ENCODE measurements around the gene NEDD4L.

Gene NEDD4L

GRCh38 chr18:58125183-58125582, 81.2 kb downstream of the NEDD4L start:
- no peak for DNase-seq

GRCh38 chr18:58125756-58126155, 81.7 kb downstream of the NEDD4L start:
- DNase-seq = no peak

DNA sequence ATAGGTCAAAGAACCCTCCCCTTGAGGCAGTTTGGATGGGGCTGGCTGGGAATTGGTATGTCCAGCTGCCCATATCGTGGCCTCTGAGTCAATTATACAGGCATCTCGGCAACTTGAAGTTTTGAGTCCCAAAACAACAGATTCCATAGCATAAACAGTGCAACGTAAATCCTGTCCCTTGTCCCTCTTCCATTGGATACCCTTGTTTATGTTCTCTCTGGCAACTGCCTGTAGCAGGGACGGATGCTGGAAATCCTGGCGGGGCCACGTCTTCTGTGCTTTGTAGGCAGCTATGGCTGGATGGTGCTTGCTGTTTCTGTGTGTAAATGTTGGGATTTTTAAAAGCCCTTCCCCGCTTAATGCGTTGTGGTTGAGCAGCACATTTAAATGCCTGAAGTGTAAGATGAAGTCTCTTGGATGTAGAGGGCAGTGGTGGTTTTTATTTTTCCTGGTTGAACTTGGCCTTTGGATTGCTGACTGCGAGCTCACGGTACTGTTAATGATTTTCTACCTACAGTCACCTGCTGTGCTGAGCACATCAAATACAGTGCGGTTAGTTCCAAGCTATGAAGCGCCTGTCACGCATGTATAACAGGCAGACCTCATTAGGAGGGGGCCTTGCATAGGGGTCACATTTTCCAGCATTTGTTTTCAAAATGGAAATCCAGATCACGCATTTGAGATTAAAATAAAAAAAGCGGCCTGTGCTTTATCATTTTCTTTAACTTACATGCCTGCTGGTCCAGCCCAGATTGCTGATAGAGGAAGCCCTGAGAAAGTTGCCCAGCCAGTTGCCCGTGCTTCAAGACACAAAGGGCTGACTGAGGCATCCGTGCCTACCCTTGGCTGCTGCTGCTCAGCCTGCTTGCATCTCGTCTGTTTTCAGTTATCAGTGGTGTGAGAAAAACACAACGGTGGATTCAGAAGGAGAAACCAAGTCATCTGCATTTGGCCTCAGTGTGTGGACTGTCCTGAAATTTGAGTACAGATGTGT, 84.7 kb downstream of the NEDD4L start:
- DNase-seq = no peak

DNA sequence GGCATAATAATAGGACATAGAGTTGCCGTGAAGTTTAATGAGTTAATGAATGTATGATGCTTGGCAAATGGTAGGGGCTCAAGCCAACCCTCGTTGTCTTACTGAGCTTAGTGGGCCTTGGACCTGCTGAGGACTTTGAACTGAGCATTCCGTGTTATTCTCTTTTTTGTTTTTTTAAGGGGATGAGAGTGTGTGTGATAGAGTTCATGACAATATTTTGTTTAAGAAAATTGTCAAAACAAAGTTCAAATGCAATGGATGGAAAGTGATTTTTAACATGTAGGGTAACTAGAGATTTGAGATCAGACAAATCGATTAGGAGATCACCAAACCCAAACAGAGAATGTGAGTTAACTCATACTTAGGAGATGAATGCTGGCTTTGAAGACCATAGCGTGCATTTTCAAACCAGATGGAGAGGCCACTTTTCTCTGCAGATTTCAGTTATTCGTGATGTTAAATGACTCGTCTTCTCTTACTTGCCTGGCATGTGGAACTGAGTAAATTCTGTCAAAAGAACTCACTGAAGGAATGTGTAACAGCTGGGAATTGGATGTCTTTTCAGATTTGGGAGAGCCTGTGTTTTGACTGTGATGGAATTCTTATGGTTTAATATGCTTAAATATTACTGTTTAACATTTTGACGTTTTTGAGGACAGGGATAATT, 88.7 kb downstream of the NEDD4L start:
- no peak for DNase-seq

DNA sequence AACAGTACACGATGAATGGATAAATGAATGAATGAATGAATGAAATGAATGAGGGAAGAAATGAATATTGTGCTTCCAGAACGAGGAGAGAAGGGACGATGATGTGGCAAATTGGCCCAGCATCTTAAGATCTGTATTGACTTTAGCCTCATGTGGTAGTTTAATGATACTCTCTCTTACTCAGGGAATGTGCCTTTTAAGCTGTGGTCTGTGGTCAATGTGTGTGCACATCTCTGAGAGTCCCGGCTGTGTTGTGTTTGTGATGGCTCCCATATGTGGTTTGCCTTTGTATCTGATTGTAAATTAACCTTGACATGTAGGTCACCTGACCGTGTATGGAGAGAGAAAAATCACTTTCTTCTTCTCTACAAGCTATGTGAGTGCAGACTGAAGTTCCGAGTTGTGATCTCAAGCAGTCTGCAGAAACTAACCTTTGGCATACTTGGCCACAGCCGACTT, 91.2 kb downstream of the NEDD4L start:
- DNase-seq = no peak

DNA sequence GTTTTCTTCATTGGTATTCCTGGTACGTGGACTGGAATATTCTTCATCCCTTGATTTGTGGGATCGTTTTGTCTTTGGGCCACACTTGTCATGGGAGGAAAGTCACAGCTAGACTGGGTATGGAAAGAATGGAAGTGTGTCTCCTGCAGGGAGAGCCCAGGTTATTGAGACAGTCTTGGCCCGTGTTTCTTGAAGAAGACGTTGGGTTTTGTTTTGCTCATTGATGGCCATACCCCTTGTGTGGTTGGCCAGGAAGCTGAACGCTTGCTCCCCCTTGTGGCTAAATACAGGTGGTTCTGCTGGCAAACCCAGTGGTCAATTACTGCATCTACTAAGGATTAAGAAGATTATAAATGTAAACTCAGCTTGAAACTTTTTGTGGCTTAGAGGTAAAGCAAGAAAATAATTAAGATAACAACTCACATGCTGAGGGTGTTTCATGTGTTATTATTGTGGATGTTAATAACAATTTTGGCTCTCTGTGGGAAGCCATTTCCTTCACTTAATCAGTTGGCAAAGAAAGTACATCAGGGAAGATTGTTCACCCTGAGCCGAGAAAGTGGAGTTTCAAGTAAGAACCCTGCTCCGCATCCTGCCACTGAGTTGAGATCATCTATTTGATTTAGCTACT, 91.8 kb downstream of the NEDD4L start:
- DNase-seq = no peak

DNA sequence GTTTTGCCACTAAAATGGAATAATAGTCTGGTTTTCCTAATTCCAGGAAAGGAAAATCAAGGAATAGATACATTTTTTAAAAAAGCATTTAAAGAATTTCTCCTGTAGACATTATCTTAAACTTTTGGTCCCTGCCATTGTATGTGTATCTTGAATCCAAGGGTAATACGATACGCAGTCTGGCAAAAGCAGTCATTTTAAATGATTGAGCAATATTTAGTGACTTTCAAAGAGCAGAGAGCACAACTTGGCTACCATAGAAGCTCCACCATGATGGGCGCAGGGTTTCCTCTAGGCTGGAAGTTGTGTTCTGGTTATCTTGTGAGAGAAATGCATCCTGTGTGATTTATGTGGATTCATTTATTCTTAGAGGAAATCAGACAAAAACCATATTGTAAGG, 92.9 kb downstream of the NEDD4L start:
- no peak for DNase-seq

DNA sequence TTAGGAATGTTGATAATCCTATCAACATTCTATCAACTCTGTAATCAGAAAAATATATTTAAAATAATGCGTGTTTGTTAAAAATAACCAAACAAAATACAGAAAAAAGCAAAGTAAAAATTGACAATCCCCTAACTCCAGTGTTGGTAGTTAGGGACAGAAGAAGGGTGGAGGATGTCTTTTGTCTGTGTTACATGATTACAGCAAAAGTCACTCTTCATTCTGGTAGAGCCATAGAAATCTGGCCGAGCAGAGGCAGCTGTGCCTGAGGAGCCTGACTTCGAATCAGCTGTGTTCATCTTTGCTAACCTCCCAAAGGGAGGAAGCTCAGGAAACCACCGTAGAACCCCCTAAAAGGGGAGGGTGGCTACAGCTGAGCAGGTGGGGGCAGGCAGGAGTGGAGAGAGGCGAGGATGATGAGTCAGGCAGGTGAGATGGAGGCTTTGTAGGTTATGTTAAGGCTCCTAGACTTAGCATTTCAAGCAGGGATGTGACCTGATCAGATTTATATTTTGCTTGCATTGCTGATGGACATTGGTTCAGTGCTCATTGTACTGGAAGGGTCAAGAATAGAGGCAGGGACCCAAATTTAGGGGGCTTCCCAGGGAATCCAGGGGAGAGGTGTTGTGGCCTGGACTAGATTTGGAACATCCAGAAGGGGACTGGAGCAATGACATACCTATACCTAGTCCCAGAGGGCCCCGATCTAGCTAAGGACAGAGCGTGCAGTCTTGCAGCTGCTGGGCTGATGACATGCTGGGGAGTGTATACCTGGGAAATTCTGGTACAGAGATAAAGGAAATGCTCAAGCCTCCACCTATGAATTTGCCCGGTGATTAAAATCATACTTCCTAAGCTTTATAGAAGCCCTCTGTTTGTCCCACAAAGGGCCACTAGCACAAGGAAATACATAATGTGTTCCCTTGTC, 95.7 kb downstream of the NEDD4L start:
- no peak for DNase-seq

DNA sequence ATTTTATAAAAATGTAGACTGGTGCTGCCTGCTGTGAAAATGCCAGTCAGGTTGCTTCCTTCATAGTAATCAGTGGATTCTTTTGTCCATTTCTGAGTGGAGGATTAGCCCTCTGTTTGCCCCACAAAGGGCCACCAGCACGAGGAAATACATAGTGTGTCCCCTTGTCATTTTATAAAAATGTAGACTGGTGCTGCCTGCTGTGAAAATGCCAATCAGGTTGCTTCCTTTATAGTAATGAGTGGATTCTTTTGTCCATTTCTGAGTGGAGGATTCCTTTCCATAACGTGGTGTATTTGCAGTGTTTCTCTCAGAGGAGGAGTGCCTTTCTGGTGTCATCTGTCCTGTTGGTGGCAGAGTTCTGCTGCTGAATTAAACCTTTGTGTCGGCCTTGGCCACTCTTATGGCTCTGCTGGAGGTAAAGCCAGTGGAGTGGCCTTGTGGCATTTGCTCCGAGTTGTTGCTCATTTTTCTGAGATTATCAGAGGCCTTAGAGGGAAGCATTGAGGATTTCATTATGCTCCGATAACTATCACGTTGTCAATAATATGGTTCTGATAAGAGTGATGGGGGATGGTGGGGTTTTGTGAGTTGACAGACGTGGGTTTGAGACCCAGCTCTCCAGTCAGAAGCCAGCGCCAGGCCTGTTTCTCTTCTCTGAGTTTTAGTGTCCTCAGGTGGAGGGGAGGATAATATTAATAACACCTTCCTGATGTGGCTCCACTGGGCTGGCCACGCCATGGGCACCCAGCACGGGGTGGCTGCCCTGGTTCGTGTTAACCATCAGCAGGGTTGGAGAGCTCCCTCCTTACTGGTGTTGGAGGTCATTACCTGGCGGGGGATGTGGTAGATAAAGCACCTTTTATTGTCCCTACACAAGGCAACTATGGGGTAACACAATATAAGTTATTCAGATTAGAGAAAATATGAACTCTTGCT, 96.6 kb downstream of the NEDD4L start:
- DNase-seq = no peak

GRCh38 chr18:58143386-58143785, 99.4 kb downstream of the NEDD4L start:
- DNase-seq = no peak

- DNase-seq = no peak
Measured at GRCh38 chr18:58144106-58144505, 100.1 kb downstream of the NEDD4L start.

- DNase-seq = no peak
Measured at GRCh38 chr18:58144671-58145285, 100.8 kb downstream of the NEDD4L start.

GRCh38 chr18:58146099-58146498, 102.1 kb downstream of the NEDD4L start:
- no peak for DNase-seq

DNA sequence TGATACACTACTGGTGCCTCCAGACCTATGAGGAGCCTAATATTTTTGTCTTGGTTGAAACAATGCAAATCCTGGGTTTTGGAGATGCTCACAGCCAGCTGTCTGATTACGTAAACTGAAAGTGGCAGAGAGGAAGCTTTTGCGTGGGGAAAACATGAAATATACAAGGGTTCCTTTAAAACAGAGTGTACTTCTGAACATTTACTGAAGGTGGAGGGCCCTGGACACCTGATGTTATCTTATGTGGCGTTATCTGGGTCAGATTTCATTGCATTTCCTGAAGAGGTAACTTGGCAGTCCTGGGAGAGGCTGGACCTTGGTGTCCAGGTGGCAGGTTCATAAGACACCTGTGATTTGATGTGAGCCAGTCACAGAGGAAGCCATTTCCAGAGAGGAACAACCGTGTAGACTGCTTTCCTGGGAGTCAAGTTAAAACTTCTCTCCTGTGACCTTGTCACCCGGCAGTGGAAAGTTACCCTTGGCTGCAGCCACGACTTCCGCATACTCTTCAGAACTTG, 105.0 kb downstream of the NEDD4L start:
- no peak for DNase-seq

DNA sequence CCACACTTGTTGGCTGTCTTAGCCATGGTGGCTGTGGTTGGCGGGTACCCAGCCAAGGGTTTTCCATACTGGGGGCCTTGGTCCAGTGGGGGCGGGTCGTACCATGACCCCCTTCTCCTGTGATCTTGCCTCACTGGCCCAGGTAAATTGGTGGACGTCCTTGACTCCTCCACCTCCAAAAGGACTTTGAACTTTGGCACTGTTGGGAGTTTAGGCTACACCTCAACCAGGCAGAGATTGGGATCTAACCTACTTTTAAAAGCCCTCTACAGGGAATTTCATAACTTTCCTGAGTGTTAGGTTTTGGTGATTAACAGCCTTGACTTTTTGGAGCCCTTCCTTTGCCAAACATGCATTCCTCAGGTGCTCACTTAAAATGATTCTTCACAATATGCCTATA, 106.7 kb downstream of the NEDD4L start:
- DNase-seq = no peak

DNA sequence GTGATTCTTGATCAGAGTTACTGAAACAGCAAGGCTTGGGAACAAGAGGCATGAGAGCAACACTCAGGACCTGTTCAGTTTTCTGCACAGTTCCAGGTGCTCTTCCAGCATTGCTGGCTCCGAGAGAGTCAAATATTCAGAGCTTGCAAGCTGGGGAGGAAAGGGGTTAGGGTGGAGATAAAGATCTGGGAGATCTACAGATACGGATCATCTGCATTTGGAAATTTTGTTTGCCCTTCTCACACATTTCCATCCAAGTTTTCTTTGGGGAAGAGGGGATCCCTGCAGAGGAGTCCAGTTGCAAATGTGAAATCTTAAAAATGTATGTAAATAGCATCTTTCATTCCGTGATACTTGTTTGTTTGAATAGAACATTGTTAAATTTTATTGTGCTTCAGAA, 108.2 kb downstream of the NEDD4L start:
- DNase-seq = no peak

- DNase-seq = no peak
Measured at GRCh38 chr18:58152891-58153290, 108.9 kb downstream of the NEDD4L start.

DNA sequence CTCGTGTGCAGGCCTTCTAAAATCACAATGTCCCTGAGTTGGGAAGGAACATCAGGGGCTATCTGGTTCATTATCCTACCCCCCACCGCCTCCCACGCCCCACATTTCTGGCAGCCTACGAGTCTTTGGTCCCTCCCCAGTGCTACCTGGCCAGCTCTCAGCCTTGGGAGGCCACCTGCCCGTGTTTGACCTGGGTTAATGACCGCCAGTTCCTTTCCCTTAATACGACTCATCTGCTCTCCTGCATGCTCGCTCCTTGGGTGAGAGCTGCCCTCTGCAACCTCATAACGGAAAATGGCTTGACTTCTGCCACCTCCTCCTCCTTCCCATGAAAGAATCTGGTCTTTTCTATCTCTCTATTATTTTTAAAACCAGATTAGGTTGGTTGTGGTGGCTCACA, 112.5 kb downstream of the NEDD4L start:
- DNase-seq = no peak

- no peak for DNase-seq
Measured at GRCh38 chr18:58157237-58157636, 113.2 kb downstream of the NEDD4L start.

- DNase-seq = no peak
Measured at GRCh38 chr18:58158008-58158407, 114.0 kb downstream of the NEDD4L start.

- no peak for DNase-seq
Measured at GRCh38 chr18:58158459-58158858, 114.4 kb downstream of the NEDD4L start.
